Ecto neural progenitor cell (in vitro differentiated cells): ENCODE measurements around the gene KIF1B.
"Not testable (repeated sequence)": the region's sequence is repeated elsewhere in the genome, so short reads cannot be mapped to it uniquely, and the experiment has no call there.

Experiments used
- DNase-seq: peaks from one replicate; pipeline ENCODE4 v3.0.0-alpha.2; 2018; ENCODE audit warnings: low spot score

KIF1B gene

GRCh38 chr1:10237157-10237539, 26.8 kb downstream of the KIF1B start:
- no peak for DNase-seq

GRCh38 chr1:10242135-10242534, 31.8 kb downstream of the KIF1B start:
- no peak for DNase-seq

- no peak for DNase-seq
Observed at GRCh38 chr1:10242811-10243210, 32.4 kb downstream of the KIF1B start.

GRCh38 chr1:10245674-10246073, 35.3 kb downstream of the KIF1B start:
- DNase-seq, result no peak

- DNase-seq, result no peak
Observed at GRCh38 chr1:10249808-10250457, 39.6 kb downstream of the KIF1B start.

GRCh38 chr1:10250663-10251062, 40.3 kb downstream of the KIF1B start:
- DNase-seq, result peak; percentile 47

- DNase-seq, result not testable (repeated sequence)
Observed at GRCh38 chr1:10251325-10252108, 41.1 kb downstream of the KIF1B start.

- no peak for DNase-seq
Observed at GRCh38 chr1:10252508-10252907, 42.1 kb downstream of the KIF1B start.

- no peak for DNase-seq
Observed at GRCh38 chr1:10253149-10253548, 42.8 kb downstream of the KIF1B start.

- DNase-seq, result no peak
Observed at GRCh38 chr1:10253755-10254154, 43.4 kb downstream of the KIF1B start.

- DNase-seq, result no peak
Observed at GRCh38 chr1:10257851-10258250, 47.5 kb downstream of the KIF1B start.

GRCh38 chr1:10259547-10259946, 49.2 kb downstream of the KIF1B start:
- not testable (repeated sequence) for DNase-seq

- no peak for DNase-seq
Observed at GRCh38 chr1:10263450-10264082, 53.2 kb downstream of the KIF1B start.

- DNase-seq, result no peak
Observed at GRCh38 chr1:10265027-10265426, 54.7 kb downstream of the KIF1B start.

GRCh38 chr1:10265900-10266299, 55.5 kb downstream of the KIF1B start:
- DNase-seq, result no peak

GRCh38 chr1:10267319-10267718, 56.9 kb downstream of the KIF1B start:
- no peak for DNase-seq

- DNase-seq, result no peak
Observed at GRCh38 chr1:10267921-10268320, 57.6 kb downstream of the KIF1B start.

GRCh38 chr1:10271090-10271489, 60.7 kb downstream of the KIF1B start:
- no peak for DNase-seq

- DNase-seq, result no peak
Observed at GRCh38 chr1:10271869-10272268, 61.5 kb downstream of the KIF1B start.

- DNase-seq, result no peak
Observed at GRCh38 chr1:10272274-10272673, 61.9 kb downstream of the KIF1B start.

- DNase-seq, result no peak
Observed at GRCh38 chr1:10278880-10279279, 68.5 kb downstream of the KIF1B start.

GRCh38 chr1:10280439-10281350, 70.3 kb downstream of the KIF1B start:
- no peak for DNase-seq
